NCI-H2171 (cell line): Measurements from ENCODE around the gene HLF.
"Not testable (repeated sequence)": the region's sequence is repeated elsewhere in the genome, so short reads cannot be mapped to it uniquely, and the experiment has no call there.

Source experiments
- DNase-seq: peaks from one replicate; lab custom pipeline; 2025; lab: John Stamatoyannopoulos, UW

Gene HLF

GRCh38 chr17:55327225-55328088 lies 62.7 kb downstream of the HLF start:
- DNase-seq = no peak

- DNase-seq = not testable (repeated sequence)
These were observed 63.8 kb downstream of the HLF start for GRCh38 chr17:55328514-55328913.

- DNase-seq = no peak
These were observed 65.7 kb downstream of the HLF start for GRCh38 chr17:55330344-55330933.

- DNase-seq = no peak
These were observed 67.7 kb downstream of the HLF start for GRCh38 chr17:55332296-55333041.

- no peak for DNase-seq
These were observed 69.5 kb downstream of the HLF start for GRCh38 chr17:55334285-55334684.

GRCh38 chr17:55334881-55335540 lies 70.3 kb downstream of the HLF start:
- no peak for DNase-seq

GRCh38 chr17:55335625-55336024 lies 70.9 kb downstream of the HLF start:
- no peak for DNase-seq

GRCh38 chr17:55336426-55336825 lies 71.7 kb downstream of the HLF start:
- DNase-seq = no peak

- DNase-seq = no peak
These were observed 75.4 kb downstream of the HLF start for GRCh38 chr17:55340176-55340575.

GRCh38 chr17:55340686-55341085 lies 75.9 kb downstream of the HLF start:
- DNase-seq = no peak

GRCh38 chr17:55341432-55341831 lies 76.7 kb downstream of the HLF start:
- DNase-seq = no peak

- no peak for DNase-seq
These were observed 78.2 kb downstream of the HLF start for GRCh38 chr17:55342800-55343585.

GRCh38 chr17:55343900-55344513 lies 79.2 kb downstream of the HLF start:
- no peak for DNase-seq

- DNase-seq = no peak
These were observed 79.8 kb downstream of the HLF start for GRCh38 chr17:55344514-55344997.

- DNase-seq = no peak
These were observed 80.4 kb downstream of the HLF start for GRCh38 chr17:55345132-55345531.

GRCh38 chr17:55346658-55347057 lies 81.9 kb downstream of the HLF start:
- DNase-seq = no peak

GRCh38 chr17:55347341-55347740 lies 82.6 kb downstream of the HLF start:
- no peak for DNase-seq

GRCh38 chr17:55348749-55349354 lies 84.1 kb downstream of the HLF start:
- DNase-seq = peak; percentile 43

- no peak for DNase-seq
These were observed 86.1 kb downstream of the HLF start for GRCh38 chr17:55350825-55351205.

GRCh38 chr17:55351226-55351625 lies 86.5 kb downstream of the HLF start:
- DNase-seq = no peak

GRCh38 chr17:55354010-55354409 lies 89.2 kb downstream of the HLF start:
- DNase-seq = no peak
